K562 (cell line): ENCODE data around the gene TOX3.

Experiments
- CHCHD3 ChIP-seq: fragments of 250-450 bp; sonication (Bioruptor Pico); IDR thresholded peaks from 2 replicates; pipeline ENCODE4 v2.1.2; 2022; ENCODE audit warnings: mild to moderate bottlenecking
- CHD1 ChIP-seq: fragments of 200-600 bp; sonication (generic); IDR thresholded peaks from one replicate; pipeline ENCODE4 v1.6.1; 2012; ENCODE audit warnings: mild to moderate bottlenecking, moderate library complexity, low read length, inconsistent platforms
- CREB1 ChIP-seq, 2 experiments: sonication (generic) in 1 of 2; formaldehyde crosslinking in 1 of 2; IDR thresholded peaks; 2 replicates each; pipeline versions ENCODE4 v1.6.1 to v1.8.0; 2012 to 2022; ENCODE audit warnings: inconsistent platforms in 1 of 2, mild to moderate bottlenecking in 1 of 2, missing genetic modification reagents in 1 of 2, moderate library complexity in 1 of 2
- CTCF ChIP-seq, 3 experiments: IDR thresholded peaks in 2 of 3; conservative IDR thresholded peaks in 1 of 3; 2 replicates each; pipeline ENCODE4 v1.5.1; 2011 to 2012; ENCODE audit warnings: low read length in 3 of 3, mild to moderate bottlenecking in 3 of 3, control low read depth in 2 of 3, improper control_type of control experiment in 1 of 3, inconsistent platforms in 1 of 3, low read depth in 1 of 3, mixed read lengths in 1 of 3, moderate library complexity in 1 of 3; ENCODE audit not compliant: insufficient read depth in 2 of 3
- ELF1 ChIP-seq: fragments of 200-800 bp; sonication (Bioruptor generic); IDR thresholded peaks from 2 replicates; pipeline ENCODE4 v1.6.1; 2016; ENCODE audit warnings: missing genetic modification characterization, missing compliant biosample characterization
- FOSL1 ChIP-seq: fragments of 200-800 bp; sonication (Bioruptor generic); conservative IDR thresholded peaks from 2 replicates; pipeline ENCODE4 v1.6.1; 2016; ENCODE audit warnings: missing genetic modification characterization, missing compliant biosample characterization
- MCM7 ChIP-seq, 2 experiments: fragments of 450-650 bp; IDR thresholded peaks; 2 replicates each; pipeline ENCODE4 v1.6.1; 2016 to 2018
- RFX7 ChIP-seq: fragments of 250-450 bp; sonication (Bioruptor Pico); IDR thresholded peaks from 2 replicates; pipeline ENCODE4 v1.5.1; 2021; ENCODE audit warnings: mild to moderate bottlenecking
- ZBTB1 ChIP-seq: sonication (generic); formaldehyde crosslinking; IDR thresholded peaks from 2 replicates; pipeline ENCODE4 v1.8.1; 2023; ENCODE audit warnings: missing genetic modification reagents, low read depth, mild to moderate bottlenecking, borderline replicate concordance
- TF ChIP-seq, protein P1 (sequence below): conservative IDR thresholded peaks from 2 replicates; pipeline ENCODE4 v1.6.1; 2011; ENCODE audit warnings: low read depth, mild to moderate bottlenecking, low read length; ENCODE audit not compliant: control insufficient read depth
- TF ChIP-seq, protein P2 (sequence below): fragments of 450-650 bp; IDR thresholded peaks from one replicate; pipeline ENCODE4 v1.6.1; 2018; ENCODE audit warnings: mild to moderate bottlenecking, moderate library complexity; ENCODE audit not compliant: partially characterized antibody

GRCh38 chr16:52440248-52440647 is 106.7 kb downstream of the TOX3 start:
- TF ChIP-seq CHCHD3 (CRISPR knock-in tag) (no peak), RFX7 (CRISPR knock-in tag) (no peak), CREB1 (IDR thresholded peaks at IDR 0.05) (no peak), CREB1 (CRISPR knock-in tag; IDR thresholded peaks at IDR 0.05) (no peak), CTCF (IDR thresholded peaks at IDR 0.05 in 2 of 3, conservative IDR thresholded peaks at IDR 0.05 in 1 of 3; ENCODE audit: insufficient read depth in 2 of 3, low read depth in 1 of 3, low read length in 3 of 3) (no peak), MCM7 (IDR thresholded peaks at IDR 0.05) (no peak), ELF1 (tag) (no peak), CHD1 (no peak), FOSL1 (tag) (no peak), ZBTB1 (CRISPR knock-in tag) (no peak)
- TF ChIP-seq, protein P1, sequence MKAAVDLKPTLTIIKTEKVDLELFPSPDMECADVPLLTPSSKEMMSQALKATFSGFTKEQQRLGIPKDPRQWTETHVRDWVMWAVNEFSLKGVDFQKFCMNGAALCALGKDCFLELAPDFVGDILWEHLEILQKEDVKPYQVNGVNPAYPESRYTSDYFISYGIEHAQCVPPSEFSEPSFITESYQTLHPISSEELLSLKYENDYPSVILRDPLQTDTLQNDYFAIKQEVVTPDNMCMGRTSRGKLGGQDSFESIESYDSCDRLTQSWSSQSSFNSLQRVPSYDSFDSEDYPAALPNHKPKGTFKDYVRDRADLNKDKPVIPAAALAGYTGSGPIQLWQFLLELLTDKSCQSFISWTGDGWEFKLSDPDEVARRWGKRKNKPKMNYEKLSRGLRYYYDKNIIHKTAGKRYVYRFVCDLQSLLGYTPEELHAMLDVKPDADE, result no peak
- TF ChIP-seq, protein P2, sequence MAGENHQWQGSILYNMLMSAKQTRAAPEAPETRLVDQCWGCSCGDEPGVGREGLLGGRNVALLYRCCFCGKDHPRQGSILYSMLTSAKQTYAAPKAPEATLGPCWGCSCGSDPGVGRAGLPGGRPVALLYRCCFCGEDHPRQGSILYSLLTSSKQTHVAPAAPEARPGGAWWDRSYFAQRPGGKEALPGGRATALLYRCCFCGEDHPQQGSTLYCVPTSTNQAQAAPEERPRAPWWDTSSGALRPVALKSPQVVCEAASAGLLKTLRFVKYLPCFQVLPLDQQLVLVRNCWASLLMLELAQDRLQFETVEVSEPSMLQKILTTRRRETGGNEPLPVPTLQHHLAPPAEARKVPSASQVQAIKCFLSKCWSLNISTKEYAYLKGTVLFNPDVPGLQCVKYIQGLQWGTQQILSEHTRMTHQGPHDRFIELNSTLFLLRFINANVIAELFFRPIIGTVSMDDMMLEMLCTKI, result no peak
